ENCODE measurements around the gene NOS1AP.

- no peak for TF ChIP-seq POLR2A (IDR thresholded peaks at IDR 0.05)
- no peak for TF ChIP-seq CTCF (IDR thresholded peaks at IDR 0.05)
- no peak for TF ChIP-seq EP300 (IDR thresholded peaks at IDR 0.05)
- TF ChIP-seq POLR2AphosphoS5 (IDR thresholded peaks at IDR 0.05): no peak
These were observed 184.3 kb downstream of the NOS1AP start for GRCh38 chr1:162253790-162254189.

Data from stomach (tissue), 4 donors.